ENCODE data around the gene CPSF4.

The CPSF4 gene

GRCh38 chr7:99438573-99439480 is at the start of gene CPSF4, which contains the start of gene PTCD1:
Gene CPSF4, plus strand, starts transcription at chr7:99438943. Its CDS starts 140 bp downstream, at chr7:99439083.
Gene PTCD1, minus strand, starts transcription at chr7:99438798. Its CDS starts 3,556 bp downstream, at chr7:99435242.
- TF ChIP-seq EZH2 (IDR thresholded peaks at IDR 0.05): no peak
- peak; percentile 77 for TF ChIP-seq POLR2AphosphoS5 (IDR thresholded peaks at IDR 0.05; ENCODE audit: borderline replicate concordance, low read depth, low read length)
- H3K4me3 ChIP-seq: peak within 1 kb of the TSS; percentile 98
- peak within 1 kb of the TSS; percentile 95 for H3K9ac ChIP-seq (ENCODE audit: insufficient read length)
- no peaks in the 10 kb centered on the region for H3K9me3 ChIP-seq (ENCODE audit: low read depth, low read length)
- H3K27ac ChIP-seq: peak within 1 kb of the TSS; percentile 81
- H3K36me3 ChIP-seq (ENCODE audit: insufficient read depth, low read length): peaks cover 30% of the 10 kb centered on the region; the same call in 1 of the 2 replicates
- DNase-seq (ENCODE audit: low read depth, low spot score): peak; percentile 35

GRCh38 chr7:99389772-99390171 is 49.0 kb upstream of the CPSF4 start:
- DNase-seq (ENCODE audit: low read depth, low spot score): no peak
- Histone ChIP-seq H3K9me3 (ENCODE audit: low read depth, low read length) (no peaks in the 10 kb centered on the region), H3K27ac (no peak overlapping the region), H3K4me3 (no peak overlapping the region), H3K36me3 (ENCODE audit: insufficient read depth, low read length) (peaks cover 5% of the 10 kb centered on the region; the same call in 1 of the 2 replicates), H3K9ac (ENCODE audit: insufficient read length) (no peak overlapping the region)
- TF ChIP-seq FOXP2 (optimal IDR thresholded peaks at IDR 0.05; ENCODE audit: control extremely low read depth, extremely low read length, insufficient read depth): no peak
- TF ChIP-seq EZH2 (IDR thresholded peaks at IDR 0.05): no peak
- TF ChIP-seq POLR2AphosphoS5 (IDR thresholded peaks at IDR 0.05; ENCODE audit: borderline replicate concordance, low read depth, low read length): no peak

GRCh38 chr7:99390941-99391602 is 47.7 kb upstream of the CPSF4 start:
- no peak overlapping the region for H3K9ac ChIP-seq (ENCODE audit: insufficient read length)
- peaks cover 5% of the 10 kb centered on the region; the same call in 1 of the 2 replicates for H3K36me3 ChIP-seq (ENCODE audit: insufficient read depth, low read length)
- no peak overlapping the region for H3K4me3 ChIP-seq
- H3K27ac ChIP-seq: no peak overlapping the region
- H3K9me3 ChIP-seq (ENCODE audit: low read depth, low read length): no peaks in the 10 kb centered on the region
- DNase-seq (ENCODE audit: low read depth, low spot score): no peak
- TF ChIP-seq POLR2AphosphoS5 (IDR thresholded peaks at IDR 0.05; ENCODE audit: borderline replicate concordance, low read depth, low read length) (no peak), FOXP2 (optimal IDR thresholded peaks at IDR 0.05; ENCODE audit: control extremely low read depth, extremely low read length, insufficient read depth) (no peak), EZH2 (IDR thresholded peaks at IDR 0.05) (no peak)

GRCh38 chr7:99392046-99392445 is 46.7 kb upstream of the CPSF4 start:
- no peak overlapping the region for H3K4me3 ChIP-seq
- peaks cover 7% of the 10 kb centered on the region; the same call in 1 of the 2 replicates for H3K36me3 ChIP-seq (ENCODE audit: insufficient read depth, low read length)
- DNase-seq (ENCODE audit: low read depth, low spot score): no peak
- H3K9ac ChIP-seq (ENCODE audit: insufficient read length): no peak overlapping the region
- H3K27ac ChIP-seq: no peak overlapping the region
- no peaks in the 10 kb centered on the region for H3K9me3 ChIP-seq (ENCODE audit: low read depth, low read length)
- no peak for TF ChIP-seq EZH2 (IDR thresholded peaks at IDR 0.05)
- no peak for TF ChIP-seq FOXP2 (optimal IDR thresholded peaks at IDR 0.05; ENCODE audit: control extremely low read depth, extremely low read length, insufficient read depth)
- TF ChIP-seq POLR2AphosphoS5 (IDR thresholded peaks at IDR 0.05; ENCODE audit: borderline replicate concordance, low read depth, low read length): no peak

- peak overlapping the region; percentile 78 for H3K4me3 ChIP-seq
These were observed 45.9 kb upstream of the CPSF4 start for GRCh38 chr7:99392659-99393354.

GRCh38 chr7:99393355-99394187 is 45.2 kb upstream of the CPSF4 start:
- DNase-seq (ENCODE audit: low read depth, low spot score): no peak
- TF ChIP-seq FOXP2 (optimal IDR thresholded peaks at IDR 0.05; ENCODE audit: control extremely low read depth, extremely low read length, insufficient read depth) (no peak), POLR2AphosphoS5 (IDR thresholded peaks at IDR 0.05; ENCODE audit: borderline replicate concordance, low read depth, low read length) (no peak; the same call in none of the 2 replicates), EZH2 (IDR thresholded peaks at IDR 0.05) (no peak)
- Histone ChIP-seq H3K9ac (ENCODE audit: insufficient read length) (peak overlapping the region; percentile 19), H3K4me3 (peak overlapping the region; percentile 78), H3K36me3 (ENCODE audit: insufficient read depth, low read length) (peaks cover 22% of the 10 kb centered on the region; the same call in 1 of the 2 replicates), H3K27ac (no peak overlapping the region), H3K9me3 (ENCODE audit: low read depth, low read length) (no peaks in the 10 kb centered on the region)

More at GRCh38 chr7:99392659-99393354, 45.9 kb upstream of the CPSF4 start:
- peak overlapping the region; percentile 19 for H3K9ac ChIP-seq (ENCODE audit: insufficient read length)
- peak; percentile 68 for TF ChIP-seq POLR2AphosphoS5 (IDR thresholded peaks at IDR 0.05; ENCODE audit: borderline replicate concordance, low read depth, low read length)
- no peak for TF ChIP-seq EZH2 (IDR thresholded peaks at IDR 0.05)
- H3K9me3 ChIP-seq (ENCODE audit: low read depth, low read length): no peaks in the 10 kb centered on the region
- no peak overlapping the region for H3K27ac ChIP-seq
- DNase-seq (ENCODE audit: low read depth, low spot score): no peak
- peaks cover 14% of the 10 kb centered on the region; the same call in 1 of the 2 replicates for H3K36me3 ChIP-seq (ENCODE audit: insufficient read depth, low read length)

- TF ChIP-seq POLR2AphosphoS5 (IDR thresholded peaks at IDR 0.05; ENCODE audit: borderline replicate concordance, low read depth, low read length): no peak
- TF ChIP-seq FOXP2 (optimal IDR thresholded peaks at IDR 0.05; ENCODE audit: control extremely low read depth, extremely low read length, insufficient read depth): no peak
- TF ChIP-seq EZH2 (IDR thresholded peaks at IDR 0.05): no peak
- Histone ChIP-seq H3K9ac (ENCODE audit: insufficient read length) (no peak overlapping the region), H3K4me3 (no peak overlapping the region), H3K36me3 (ENCODE audit: insufficient read depth, low read length) (peaks cover 27% of the 10 kb centered on the region; the same call in 1 of the 2 replicates), H3K27ac (no peak overlapping the region), H3K9me3 (ENCODE audit: low read depth, low read length) (no peaks in the 10 kb centered on the region)
- DNase-seq (ENCODE audit: low read depth, low spot score): no peak
These were observed 44.6 kb upstream of the CPSF4 start for GRCh38 chr7:99394188-99394502.

Measured in SK-N-MC (cell line).